GM21528 (cell line): Measurements from ENCODE around the gene MID2.
"Not testable (repeated sequence)": the region's sequence is repeated elsewhere in the genome, so short reads cannot be mapped to it uniquely, and the experiment has no call there.

Experiments
- ATAC-seq: cut with Tn5 transposase; IDR thresholded peaks from one replicate; pipeline ENCODE4 v1.9.1; 2021; ENCODE audit warnings: mild to moderate bottlenecking, moderate library complexity; ENCODE audit not compliant: unreplicated experiment, low FRiP score

MID2 gene

DNA sequence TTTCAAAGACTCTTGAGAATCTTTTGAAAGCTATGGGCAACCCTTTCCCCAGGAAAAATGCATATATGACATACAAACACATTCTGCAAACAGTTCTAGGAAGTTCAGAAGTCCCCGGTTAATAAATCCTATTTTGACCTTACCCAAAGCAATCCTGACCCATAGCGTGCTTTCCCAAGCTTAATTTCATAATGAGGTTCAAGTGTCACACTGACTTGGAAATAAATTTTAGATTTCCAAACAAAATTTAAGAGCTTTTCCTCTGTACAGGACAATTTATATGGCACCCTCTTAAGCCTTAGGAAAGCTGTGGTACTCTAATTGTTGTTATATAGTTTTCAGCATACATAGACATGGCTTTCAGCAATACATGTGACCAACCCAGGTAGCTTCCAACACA lies 11.3 kb downstream of the MID2 start:
- no peak for ATAC-seq

GRCh38 chrX:107840971-107841370 lies 15.3 kb downstream of the MID2 start:
- ATAC-seq, result no peak

GRCh38 chrX:107842715-107843400 lies 17.2 kb downstream of the MID2 start:
- no peak for ATAC-seq

GRCh38 chrX:107845625-107846024 lies 20.0 kb downstream of the MID2 start:
- no peak for ATAC-seq

GRCh38 chrX:107848591-107848990 lies 22.9 kb downstream of the MID2 start:
- ATAC-seq, result no peak

GRCh38 chrX:107849747-107850421 lies 24.2 kb downstream of the MID2 start:
- ATAC-seq, result no peak

GRCh38 chrX:107850422-107850765 lies 24.7 kb downstream of the MID2 start:
- ATAC-seq, result no peak

- no peak for ATAC-seq
Measured at GRCh38 chrX:107851215-107851614, 25.5 kb downstream of the MID2 start.

DNA sequence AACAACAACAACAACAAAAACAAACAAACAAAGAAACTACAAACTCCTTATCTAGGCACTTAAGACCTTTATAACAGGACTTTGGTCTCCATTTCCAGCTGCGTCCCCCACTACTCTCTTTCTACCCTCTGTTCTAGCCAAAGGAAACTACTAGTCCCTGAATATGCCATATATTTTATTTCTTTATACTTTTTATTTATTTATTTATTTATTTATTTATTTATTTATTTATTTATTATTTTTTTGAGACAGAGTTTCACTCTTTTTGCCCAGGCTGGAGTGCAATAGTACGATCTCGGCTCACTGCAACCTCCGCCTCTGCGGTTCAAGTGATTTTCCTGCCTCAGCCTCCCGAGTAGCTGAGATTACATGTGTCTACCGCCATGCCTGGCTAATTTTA lies 26.0 kb downstream of the MID2 start:
- ATAC-seq, result not testable (repeated sequence)

- ATAC-seq, result no peak
Measured at GRCh38 chrX:107856289-107856688, 30.6 kb downstream of the MID2 start.

DNA sequence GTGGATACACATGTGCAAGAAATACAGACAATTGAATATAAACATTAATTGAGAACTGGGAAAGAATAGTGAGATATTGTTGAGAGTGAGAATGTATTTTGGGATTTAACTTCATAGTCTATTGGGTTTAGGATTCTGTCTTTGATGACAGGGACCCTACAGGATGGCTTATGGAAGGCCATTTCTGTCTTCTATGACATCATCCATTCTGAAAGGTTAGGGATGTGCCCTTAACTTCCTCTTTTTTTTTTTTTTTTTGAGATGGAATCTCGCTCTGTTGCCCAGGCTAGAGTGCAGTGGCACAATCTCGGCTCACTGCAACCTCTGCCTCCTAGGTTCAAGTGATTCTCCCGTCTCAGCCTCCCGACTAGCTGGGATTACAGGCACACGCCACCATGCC lies 31.4 kb downstream of the MID2 start:
- not testable (repeated sequence) for ATAC-seq

- no peak for ATAC-seq
Measured at GRCh38 chrX:107857837-107858236, 32.2 kb downstream of the MID2 start.

GRCh38 chrX:107861056-107861455 lies 35.4 kb downstream of the MID2 start:
- no peak for ATAC-seq

DNA sequence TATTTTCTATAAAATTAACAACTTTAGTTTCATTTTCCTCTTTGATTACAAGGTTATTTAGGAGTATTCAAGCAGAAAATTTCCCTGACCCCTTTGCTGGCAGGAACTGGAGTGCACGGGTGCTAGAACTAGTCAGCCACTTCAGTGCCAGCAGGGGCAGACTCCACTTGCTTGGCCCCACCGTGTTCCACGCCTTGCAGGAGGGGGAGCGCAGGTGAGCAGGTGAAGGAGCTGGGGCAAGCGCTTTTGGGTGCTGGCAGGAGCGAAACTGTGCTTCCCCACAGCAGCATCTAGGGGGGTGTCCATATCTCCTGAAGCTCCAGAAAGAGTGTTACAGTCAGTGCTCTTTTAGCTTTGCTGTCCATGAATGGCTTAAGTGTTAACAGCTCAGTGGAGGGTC lies 45.5 kb downstream of the MID2 start:
- no peak for ATAC-seq

DNA sequence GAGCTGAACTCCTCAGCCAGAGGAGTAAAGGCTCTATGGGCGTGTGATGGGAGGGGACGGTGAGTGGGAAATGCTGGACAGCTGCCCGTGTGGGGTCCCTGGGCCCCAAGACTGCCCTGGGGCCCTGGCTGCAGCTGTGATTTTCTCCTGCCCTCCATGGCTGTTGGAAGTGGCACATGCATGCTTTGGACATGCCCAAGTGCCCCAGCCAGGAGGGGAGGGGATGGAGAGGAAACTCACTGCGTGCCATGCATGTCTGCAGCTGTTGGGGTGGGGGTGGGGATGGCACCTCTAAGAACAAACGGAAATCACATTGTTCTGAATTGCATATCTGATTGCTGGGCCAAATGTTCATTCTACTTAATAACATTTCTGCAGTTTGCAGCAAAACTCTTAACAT lies 52.4 kb downstream of the MID2 start:
- ATAC-seq, result no peak

DNA sequence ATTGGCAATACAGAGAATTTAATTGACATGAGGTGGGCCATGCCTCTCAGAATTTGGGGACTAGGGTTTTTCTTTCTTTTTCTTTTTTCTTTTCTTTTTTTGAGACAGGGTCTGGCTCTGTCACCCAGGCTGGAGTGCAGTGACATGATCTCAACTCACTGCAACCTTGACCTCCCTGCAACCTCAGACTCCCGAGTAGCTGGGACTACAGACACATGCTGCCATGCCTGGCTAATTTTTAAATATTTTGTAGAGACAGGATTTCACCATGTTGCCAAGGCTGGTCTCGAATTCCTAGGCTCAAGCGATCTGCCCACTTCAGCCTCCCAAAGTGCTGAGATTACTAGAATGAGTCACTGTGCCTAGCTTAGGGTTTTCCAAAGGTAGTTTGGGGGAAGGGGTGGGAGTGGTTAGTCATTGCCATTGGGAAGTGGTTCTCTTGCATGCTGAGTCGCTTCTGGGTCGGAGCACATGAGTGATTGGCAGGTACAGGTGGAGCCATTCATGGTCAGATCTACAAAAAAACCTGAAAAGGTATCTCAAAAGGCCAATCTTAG lies 54.5 kb downstream of the MID2 start:
- ATAC-seq, result no peak

DNA sequence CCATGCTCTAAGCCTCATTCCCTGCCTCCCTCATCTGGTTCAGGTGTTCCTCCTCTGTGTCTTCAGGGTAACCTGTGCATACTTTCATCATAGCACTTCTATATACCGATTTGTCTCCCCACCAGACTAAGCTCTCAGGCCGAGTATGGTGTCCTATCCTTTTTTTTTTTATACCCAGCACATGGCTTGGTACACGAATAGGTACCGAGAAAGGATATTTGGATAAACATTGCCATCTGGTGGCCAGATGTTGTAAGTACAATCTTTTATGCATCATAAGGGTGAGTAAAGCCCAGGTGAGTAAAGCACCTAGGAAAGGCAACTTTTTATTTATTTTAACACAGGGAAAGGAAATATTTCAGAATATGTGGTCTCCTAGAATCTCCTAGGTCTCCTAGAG lies 68.4 kb downstream of the MID2 start:
- ATAC-seq, result no peak

DNA sequence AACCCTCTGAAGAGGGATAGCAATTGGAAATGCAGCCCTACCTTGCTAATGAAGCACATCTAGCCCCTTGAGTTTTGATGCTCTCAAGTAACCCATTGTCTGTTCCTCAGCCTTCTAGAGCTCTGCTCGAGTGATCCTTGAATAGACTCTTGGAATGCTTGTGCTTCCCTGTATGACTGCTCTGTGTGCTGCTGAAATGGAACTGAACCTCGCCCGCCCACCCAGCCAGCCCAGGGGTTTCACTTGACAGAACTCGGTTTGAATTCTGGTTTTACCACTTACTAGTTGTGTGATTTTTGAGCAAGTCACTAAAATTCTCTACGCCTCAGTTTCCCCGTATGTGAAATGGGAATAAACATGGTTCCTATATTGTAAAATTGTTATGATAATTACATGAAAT lies 77.1 kb downstream of the MID2 start:
- ATAC-seq, result no peak

GRCh38 chrX:107905366-107905765 lies 79.7 kb downstream of the MID2 start:
- ATAC-seq, result no peak

DNA sequence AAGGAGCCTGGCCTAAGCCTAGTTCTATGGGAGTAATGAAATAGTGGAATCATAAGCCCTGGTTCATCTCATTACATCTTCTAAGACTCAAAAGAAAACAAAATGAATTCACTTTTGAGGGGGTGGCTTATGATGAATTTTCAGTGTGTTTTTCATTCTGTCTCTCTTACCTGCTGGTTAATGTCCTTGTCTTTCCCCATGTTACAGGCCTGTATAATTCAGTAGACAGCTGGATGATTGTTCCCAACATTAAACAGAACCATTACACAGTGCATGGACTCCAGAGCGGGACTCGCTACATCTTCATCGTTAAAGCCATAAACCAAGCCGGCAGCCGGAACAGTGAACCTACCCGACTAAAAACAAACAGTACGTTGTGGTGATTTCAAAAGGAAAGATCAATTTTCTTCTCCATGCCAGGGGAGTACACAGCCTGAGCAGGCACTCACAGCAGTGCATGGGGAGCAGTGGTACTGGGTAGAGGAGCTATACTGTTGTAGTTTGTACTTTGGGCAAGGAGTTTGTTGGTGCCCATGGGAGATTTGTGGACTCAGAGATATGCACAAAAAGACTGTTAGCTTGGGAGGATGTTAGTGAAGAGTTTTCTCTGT lies 98.6 kb downstream of the MID2 start:
- ATAC-seq, result no peak

- ATAC-seq, result no peak
Measured at GRCh38 chrX:107934262-107934661, 108.6 kb downstream of the MID2 start.

DNA sequence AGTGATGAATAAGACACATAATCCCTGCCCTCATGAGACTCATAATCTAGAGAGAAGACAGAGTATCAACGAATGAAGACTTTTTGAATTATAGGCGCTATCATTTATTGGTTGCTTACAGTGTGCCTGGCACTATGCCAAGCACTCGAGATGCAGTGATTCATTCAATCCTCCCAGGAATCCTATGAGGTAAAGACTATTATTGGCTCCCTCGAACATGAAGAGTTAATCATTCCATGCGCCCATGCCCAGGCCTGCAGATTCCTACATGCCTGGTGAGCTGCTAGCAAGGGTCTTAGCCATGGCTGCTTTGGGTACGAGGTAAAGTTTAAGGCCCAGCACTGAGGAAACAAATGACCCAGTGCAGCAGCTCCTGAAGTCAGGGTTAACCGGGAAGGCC lies 109.5 kb downstream of the MID2 start:
- no peak for ATAC-seq
